Calu3 (cell line): ENCODE data around the gene DOCK10. TPM values are rescaled to one million over a fixed set of nuclear protein-coding genes. Genes with fewer than 3 reads are reported as not detected.

Experiments used
- BruUV-seq: library from RNA; stranded (reverse); fragments of 400-500 nt; replicated peaks from 2 replicates; lab custom pipeline; 2021; lab: Mats Ljungman, UMichigan
- CTCF ChIA-PET: fragments of 300-600 bp; sonication (Branson Sonifier 250); formaldehyde crosslinking; loops from one replicate; lab custom pipeline; 2022; ENCODE audit warnings: antibody characterized with exemption; lab: Charles Lee
- DNase-seq: peaks from one replicate; pipeline ENCODE4 v3.0.0; 2022
- H3K27ac Mint-ChIP-seq: one replicate; pipeline ENCODE4 v1.8.0; 2022; ENCODE audit warnings: mixed read lengths; ENCODE audit not compliant: unreplicated experiment
- H3K27me3 Mint-ChIP-seq: one replicate; pipeline ENCODE4 v1.8.0; 2022; ENCODE audit warnings: mixed read lengths; ENCODE audit not compliant: unreplicated experiment
- H3K36me3 Mint-ChIP-seq: one replicate; pipeline ENCODE4 v1.8.0; 2022; ENCODE audit warnings: mild to moderate bottlenecking, moderate library complexity, mixed read lengths; ENCODE audit not compliant: insufficient read depth, unreplicated experiment
- H3K4me1 Mint-ChIP-seq: one replicate; pipeline ENCODE4 v1.8.0; 2022; ENCODE audit warnings: mild to moderate bottlenecking, low read depth, mixed read lengths; ENCODE audit not compliant: unreplicated experiment
- H3K4me3 Mint-ChIP-seq: one replicate; pipeline ENCODE4 v1.8.0; 2022; ENCODE audit warnings: mild to moderate bottlenecking, low read depth, moderate library complexity, mixed read lengths; ENCODE audit not compliant: unreplicated experiment
- H3K9me3 Mint-ChIP-seq: one replicate; pipeline ENCODE4 v1.8.0; 2022; ENCODE audit warnings: low read depth, mixed read lengths; ENCODE audit not compliant: unreplicated experiment
- intact Hi-C: fragments of 100-400 bp; cut with micrococcal nuclease; formaldehyde crosslinking; loops from one replicate; pipeline ENCODE4 v1.10.0; 2022; ENCODE audit not compliant: unreplicated experiment
- total RNA-seq: library from RNA; stranded (reverse); gene quantifications from 2 replicates; pipeline ENCODE4 v1.2.3, GENCODE V29; 2022
- TF ChIP-seq, protein P1 (sequence below): fragments of 200-600 bp; IDR thresholded peaks from one replicate; pipeline ENCODE4 v1.8.0; 2022; ENCODE audit warnings: antibody characterized with exemption; ENCODE audit not compliant: unreplicated experiment

DOCK10 gene
- total RNA-seq, 1 experiment from 2014 or later: 11.9 TPM

DNA sequence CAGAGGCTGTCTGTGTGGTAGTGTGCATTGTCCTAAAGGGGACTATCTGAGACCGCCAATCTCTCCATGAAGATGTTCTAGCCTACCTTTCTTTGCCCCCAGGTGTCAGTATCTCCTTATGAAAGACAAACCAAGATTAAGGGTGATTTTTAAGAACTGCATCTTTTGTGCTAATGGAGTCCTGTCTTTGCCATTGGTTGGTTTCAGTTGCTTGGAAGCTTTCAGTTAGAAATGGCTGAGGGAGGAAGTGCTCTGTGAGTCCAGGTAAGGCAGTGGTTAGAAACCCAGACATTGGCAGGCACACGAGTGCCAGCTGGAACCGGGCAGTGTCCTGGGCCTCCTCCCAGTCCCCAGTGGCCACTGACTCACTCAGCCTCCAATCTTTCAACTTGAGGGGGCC is 111.3 kb downstream of the DOCK10 start:
- BruUV-seq: no TSS peak
- no peak overlapping the region for H3K27ac Mint-ChIP-seq
- H3K9me3 Mint-ChIP-seq: no peaks in the 10 kb centered on the region
- H3K27me3 Mint-ChIP-seq: no peaks in the 10 kb centered on the region
- H3K36me3 Mint-ChIP-seq: peaks cover 4% of the 10 kb centered on the region
- CTCF ChIA-PET: interaction anchor here (0.6 kb wide), 1 partner anchor 73 kb away, joined by 4 read pairs; no protein-coding TSS in a partner anchor
- no peak overlapping the region for H3K4me3 Mint-ChIP-seq
- intact Hi-C loops: loop anchor here (1.0 kb wide), 1 partner anchor 71 kb away; no protein-coding TSS in a partner anchor
- H3K4me1 Mint-ChIP-seq: peaks cover 16% of the 10 kb centered on the region
- TF ChIP-seq, protein P1, sequence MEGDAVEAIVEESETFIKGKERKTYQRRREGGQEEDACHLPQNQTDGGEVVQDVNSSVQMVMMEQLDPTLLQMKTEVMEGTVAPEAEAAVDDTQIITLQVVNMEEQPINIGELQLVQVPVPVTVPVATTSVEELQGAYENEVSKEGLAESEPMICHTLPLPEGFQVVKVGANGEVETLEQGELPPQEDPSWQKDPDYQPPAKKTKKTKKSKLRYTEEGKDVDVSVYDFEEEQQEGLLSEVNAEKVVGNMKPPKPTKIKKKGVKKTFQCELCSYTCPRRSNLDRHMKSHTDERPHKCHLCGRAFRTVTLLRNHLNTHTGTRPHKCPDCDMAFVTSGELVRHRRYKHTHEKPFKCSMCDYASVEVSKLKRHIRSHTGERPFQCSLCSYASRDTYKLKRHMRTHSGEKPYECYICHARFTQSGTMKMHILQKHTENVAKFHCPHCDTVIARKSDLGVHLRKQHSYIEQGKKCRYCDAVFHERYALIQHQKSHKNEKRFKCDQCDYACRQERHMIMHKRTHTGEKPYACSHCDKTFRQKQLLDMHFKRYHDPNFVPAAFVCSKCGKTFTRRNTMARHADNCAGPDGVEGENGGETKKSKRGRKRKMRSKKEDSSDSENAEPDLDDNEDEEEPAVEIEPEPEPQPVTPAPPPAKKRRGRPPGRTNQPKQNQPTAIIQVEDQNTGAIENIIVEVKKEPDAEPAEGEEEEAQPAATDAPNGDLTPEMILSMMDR: no peak
- DNase-seq: no peak

DNA sequence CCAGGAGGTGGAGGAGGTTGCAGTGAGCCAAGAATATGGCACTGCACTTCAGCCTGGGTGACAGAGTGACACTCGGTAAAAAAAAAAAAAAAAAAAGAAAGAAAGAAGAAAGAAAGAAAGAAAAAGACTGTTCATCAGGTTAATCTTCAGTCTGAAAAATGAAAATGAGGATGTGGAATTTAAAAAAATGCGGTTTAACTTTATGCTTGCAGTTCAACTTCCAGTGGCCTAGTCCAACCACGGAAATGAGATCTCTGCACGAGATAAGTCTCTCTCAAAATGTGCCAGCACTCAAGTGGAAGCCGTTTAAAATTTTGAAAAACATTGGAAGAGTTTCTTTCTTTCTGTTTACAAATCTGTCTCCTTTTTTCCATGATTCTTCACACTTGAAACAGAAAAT is 112.1 kb downstream of the DOCK10 start:
- H3K27ac Mint-ChIP-seq: no peak overlapping the region
- no peaks in the 10 kb centered on the region for H3K9me3 Mint-ChIP-seq
- no TSS peak for BruUV-seq
- CTCF ChIA-PET: no interaction called here
- DNase-seq: no peak
- no peak overlapping the region for H3K4me3 Mint-ChIP-seq
- peaks cover 4% of the 10 kb centered on the region for H3K36me3 Mint-ChIP-seq
- intact Hi-C loops: no loop called here
- H3K4me1 Mint-ChIP-seq: peaks cover 16% of the 10 kb centered on the region
- TF ChIP-seq, protein P1: no peak
- H3K27me3 Mint-ChIP-seq: no peaks in the 10 kb centered on the region

DNA sequence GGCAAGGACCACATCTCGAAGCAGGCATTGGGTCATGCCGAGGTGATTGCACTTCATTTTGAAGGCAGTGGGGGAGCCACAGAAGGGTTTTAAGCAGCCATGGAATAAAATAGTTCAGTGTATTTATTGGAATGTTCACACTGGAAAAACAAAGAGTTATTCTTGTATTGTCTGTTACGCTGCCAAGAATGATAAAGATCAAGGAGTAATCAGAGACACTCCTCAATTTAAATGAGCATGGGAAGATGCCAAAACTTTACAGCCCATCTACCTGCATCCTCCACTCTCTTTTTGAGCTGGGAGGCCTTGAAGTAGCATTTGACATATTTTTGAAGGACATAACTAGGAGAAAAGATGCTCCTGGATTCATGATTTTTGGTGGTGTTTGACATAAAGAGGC is 112.8 kb downstream of the DOCK10 start:
- H3K36me3 Mint-ChIP-seq: peaks cover 4% of the 10 kb centered on the region
- intact Hi-C loops: no loop called here
- H3K4me3 Mint-ChIP-seq: no peak overlapping the region
- no peaks in the 10 kb centered on the region for H3K9me3 Mint-ChIP-seq
- H3K27me3 Mint-ChIP-seq: no peaks in the 10 kb centered on the region
- CTCF ChIA-PET: no interaction called here
- no peak for DNase-seq
- TF ChIP-seq, protein P1: no peak
- no TSS peak for BruUV-seq
- no peak overlapping the region for H3K27ac Mint-ChIP-seq
- peaks cover 16% of the 10 kb centered on the region for H3K4me1 Mint-ChIP-seq

DNA sequence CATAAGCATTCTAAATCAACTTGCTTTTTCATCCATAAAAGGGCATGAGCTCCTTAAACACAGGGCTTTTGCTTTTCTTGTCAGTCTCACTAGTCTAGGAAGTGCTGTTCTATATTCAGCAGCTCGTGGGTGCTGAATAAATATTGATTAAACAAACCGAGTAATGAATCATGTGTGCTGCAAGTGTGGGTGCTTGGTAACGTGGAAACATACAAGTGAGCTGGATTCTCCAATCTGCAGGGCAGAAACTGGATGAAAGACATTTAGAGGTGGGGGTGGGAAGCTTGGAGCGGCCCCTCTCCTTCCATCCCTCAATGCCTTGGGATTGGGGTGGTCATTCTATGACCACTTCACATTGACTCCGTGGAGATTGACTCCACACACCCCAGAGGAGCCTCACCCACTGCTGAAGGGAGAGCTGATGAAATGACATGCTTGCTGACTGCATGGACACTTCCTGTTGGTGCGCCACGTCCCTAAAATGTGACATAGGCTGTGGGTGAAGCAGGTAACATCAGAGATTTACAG is 114.6 kb downstream of the DOCK10 start:
- H3K4me3 Mint-ChIP-seq: no peak overlapping the region
- TF ChIP-seq, protein P1: no peak
- H3K36me3 Mint-ChIP-seq: peaks cover 4% of the 10 kb centered on the region
- peaks cover 16% of the 10 kb centered on the region for H3K4me1 Mint-ChIP-seq
- CTCF ChIA-PET: interaction anchor here (0.7 to 1.0 kb wide), 3 partner anchors 18 to 203 kb away, joined by 3 to 5 read pairs (median 4); no protein-coding TSS in a partner anchor
- peak overlapping the region; percentile 68 for H3K27ac Mint-ChIP-seq
- intact Hi-C loops: no loop called here
- H3K27me3 Mint-ChIP-seq: no peaks in the 10 kb centered on the region
- DNase-seq: peak; percentile 13
- no TSS peak for BruUV-seq
- H3K9me3 Mint-ChIP-seq: no peaks in the 10 kb centered on the region
